ENCODE measurements around the gene MYL4. TPM values are rescaled to one million over a fixed set of nuclear protein-coding genes. Genes with fewer than 3 reads are reported as not detected.
A peak's percentile ranks its signal among the peaks of the same experiment; 100 is the strongest.

Gene MYL4
- total and polyA plus RNA-seq, 2 donors (not counting 3 experiments of a cell fraction or from before 2014, with no cell fraction given) = 2.0 to 2.1 TPM

DNA sequence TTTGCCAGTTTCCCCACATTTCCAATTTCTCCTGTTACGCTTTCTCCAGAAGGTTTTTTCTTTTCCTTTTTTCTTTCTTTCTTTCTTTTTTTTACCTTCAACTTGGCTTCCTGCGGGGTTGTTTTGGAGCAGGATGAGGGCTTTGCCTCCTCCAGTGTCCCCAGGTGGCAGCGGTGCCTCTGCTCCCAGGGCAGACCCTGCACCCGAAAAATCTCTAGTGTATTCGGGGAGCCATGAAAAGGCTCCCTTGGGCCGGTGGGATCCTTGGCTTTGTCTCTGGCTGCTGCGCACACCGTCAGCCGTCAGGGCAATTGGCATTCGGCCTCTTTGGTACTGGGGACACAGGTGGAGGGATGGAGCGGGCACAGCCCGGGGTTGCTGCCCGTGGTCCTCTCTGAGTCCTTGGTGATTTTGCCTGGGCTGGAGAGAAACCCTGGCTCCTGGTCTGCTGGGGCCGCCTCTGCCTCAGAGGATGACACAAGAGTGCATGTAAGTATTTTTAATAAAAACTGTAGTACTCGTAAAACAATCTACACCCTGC lies 45.3 kb downstream of the MYL4 start:
- no peaks in the 10 kb centered on the region for H3K36me3 ChIP-seq (ENCODE audit: control insufficient read depth in 2 of 2, extremely low read depth in 1 of 2, insufficient read depth in 2 of 2, low read length in 2 of 2)
- peak overlapping the region; percentile 61 to 87 (median 68) for H3K4me3 ChIP-seq (replicated peaks in 1 of 3; ENCODE audit: insufficient read depth in 1 of 3, low read depth in 1 of 3, low read length in 3 of 3)
- no peaks in the 10 kb centered on the region for H3K9me3 ChIP-seq (replicated peaks; ENCODE audit: control insufficient read depth, insufficient read depth, low read length)
- CTCF ChIA-PET = interaction anchor here (1.0 to 4.3 kb wide), 7 partner anchors 13 to 61 kb away, joined by 3 to 22 read pairs (median 3); no protein-coding TSS in a partner anchor
- H2AFZ ChIP-seq (ENCODE audit: low read depth, low read length) = no peak overlapping the region
- intact Hi-C loops (cut with micrococcal nuclease) (no loop called here), dilution Hi-C loops (cut with MboI; ENCODE audit: extremely low pct_ligation_motif_present, low sequenced_read_pairs) (no loop called here)
- H3K27ac ChIP-seq (ENCODE audit: insufficient read depth, low read depth, low read length) = peak overlapping the region; percentile 21
- peak overlapping the region; percentile 53 for H3K9ac ChIP-seq (replicated peaks; ENCODE audit: extremely low read depth, insufficient read depth, low read length)
- peak overlapping the region; percentile 55 for H3K4me2 ChIP-seq (ENCODE audit: insufficient read depth, low read length)
- BruUV-seq (replicated peaks) = no TSS peak
- H3K79me2 ChIP-seq (ENCODE audit: control insufficient read depth, insufficient read depth, low read length) = peaks cover 41% of the 10 kb centered on the region
- POLR2A ChIA-PET = no interaction called here
- no peaks in the 10 kb centered on the region for H3K9me1 ChIP-seq (replicated peaks; ENCODE audit: control insufficient read depth, extremely low read depth, insufficient read depth, low read length)
- peaks cover 38% of the 10 kb centered on the region for H3K4me1 ChIP-seq (ENCODE audit: control insufficient read depth, extremely low read depth, insufficient read depth, low read length)
- TF ChIP-seq FOS (IDR thresholded peaks at IDR 0.05; ENCODE audit: borderline replicate concordance, insufficient read depth, low read length) (no peak), EZH2 (IDR thresholded peaks at IDR 0.05; ENCODE audit: borderline replicate concordance, low read depth, low read length, severe bottlenecking) (no peak), MYC (IDR thresholded peaks at IDR 0.05; ENCODE audit: low read depth, low read length) (no peak), JUN (IDR thresholded peaks at IDR 0.05; ENCODE audit: borderline replicate concordance, insufficient read depth, insufficient read length, low read depth) (no peak), POLR2A (IDR thresholded peaks at IDR 0.05; ENCODE audit: low read depth, low read length) (no peak), GATA2 (IDR thresholded peaks at IDR 0.05; ENCODE audit: insufficient read depth, insufficient read length, low read depth, low read length) (no peak), POLR2AphosphoS5 (IDR thresholded peaks at IDR 0.05; ENCODE audit: insufficient read depth, low read depth, low read length) (no peak)
- TF ChIP-seq, protein P1, sequence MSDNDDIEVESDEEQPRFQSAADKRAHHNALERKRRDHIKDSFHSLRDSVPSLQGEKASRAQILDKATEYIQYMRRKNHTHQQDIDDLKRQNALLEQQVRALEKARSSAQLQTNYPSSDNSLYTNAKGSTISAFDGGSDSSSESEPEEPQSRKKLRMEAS (IDR thresholded peaks at IDR 0.05; ENCODE audit: insufficient read depth, insufficient read length) = no peak
- TF ChIP-seq, protein P2, sequence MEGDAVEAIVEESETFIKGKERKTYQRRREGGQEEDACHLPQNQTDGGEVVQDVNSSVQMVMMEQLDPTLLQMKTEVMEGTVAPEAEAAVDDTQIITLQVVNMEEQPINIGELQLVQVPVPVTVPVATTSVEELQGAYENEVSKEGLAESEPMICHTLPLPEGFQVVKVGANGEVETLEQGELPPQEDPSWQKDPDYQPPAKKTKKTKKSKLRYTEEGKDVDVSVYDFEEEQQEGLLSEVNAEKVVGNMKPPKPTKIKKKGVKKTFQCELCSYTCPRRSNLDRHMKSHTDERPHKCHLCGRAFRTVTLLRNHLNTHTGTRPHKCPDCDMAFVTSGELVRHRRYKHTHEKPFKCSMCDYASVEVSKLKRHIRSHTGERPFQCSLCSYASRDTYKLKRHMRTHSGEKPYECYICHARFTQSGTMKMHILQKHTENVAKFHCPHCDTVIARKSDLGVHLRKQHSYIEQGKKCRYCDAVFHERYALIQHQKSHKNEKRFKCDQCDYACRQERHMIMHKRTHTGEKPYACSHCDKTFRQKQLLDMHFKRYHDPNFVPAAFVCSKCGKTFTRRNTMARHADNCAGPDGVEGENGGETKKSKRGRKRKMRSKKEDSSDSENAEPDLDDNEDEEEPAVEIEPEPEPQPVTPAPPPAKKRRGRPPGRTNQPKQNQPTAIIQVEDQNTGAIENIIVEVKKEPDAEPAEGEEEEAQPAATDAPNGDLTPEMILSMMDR (IDR thresholded peaks at IDR 0.05; ENCODE audit: extremely low read depth in 1 of 2, insufficient read depth in 1 of 2, low read depth in 1 of 2, low read length in 2 of 2) = no peak
- no peak for DNase-seq (ENCODE audit: low read depth, low spot score)
- no peaks in the 10 kb centered on the region for H4K20me1 ChIP-seq (replicated peaks; ENCODE audit: control insufficient read depth, extremely low read depth, insufficient read depth, low read length)
- H3K27me3 ChIP-seq (ENCODE audit: control insufficient read depth in 2 of 2, insufficient read depth in 2 of 2, low read length in 2 of 2) = no peaks in the 10 kb centered on the region
- FAIRE-seq = peak; percentile 74

Data from endothelial cell of umbilical vein (primary cell).